Measurements from ENCODE around the gene ACOT12. TPM values are rescaled to one million over a fixed set of nuclear protein-coding genes. Genes with fewer than 3 reads are reported as not detected.

ACOT12 gene
- total and polyA plus RNA-seq, 2 donors (not counting 3 experiments of a cell fraction or from before 2014, with no cell fraction given) = not detected

- POLR2A ChIA-PET = no interaction called here
- Histone ChIP-seq H3K4me3 (replicated peaks in 1 of 3; ENCODE audit: insufficient read depth in 1 of 3, low read depth in 1 of 3, low read length in 3 of 3) (no peak overlapping the region), H3K9ac (replicated peaks; ENCODE audit: extremely low read depth, insufficient read depth, low read length) (no peak overlapping the region), H3K9me3 (replicated peaks; ENCODE audit: control insufficient read depth, insufficient read depth, low read length) (no peaks in the 10 kb centered on the region), H2AFZ (ENCODE audit: low read depth, low read length) (peak overlapping the region; percentile 27), H3K27ac (ENCODE audit: insufficient read depth, low read depth, low read length) (peak overlapping the region; percentile 13), H3K4me1 (ENCODE audit: control insufficient read depth, extremely low read depth, insufficient read depth, low read length) (peaks cover 33% of the 10 kb centered on the region), H3K36me3 (ENCODE audit: control insufficient read depth in 2 of 2, extremely low read depth in 1 of 2, insufficient read depth in 2 of 2, low read length in 2 of 2) (no peaks in the 10 kb centered on the region), H3K79me2 (ENCODE audit: control insufficient read depth, insufficient read depth, low read length) (no peaks in the 10 kb centered on the region), H4K20me1 (replicated peaks; ENCODE audit: control insufficient read depth, extremely low read depth, insufficient read depth, low read length) (no peaks in the 10 kb centered on the region), H3K9me1 (replicated peaks; ENCODE audit: control insufficient read depth, extremely low read depth, insufficient read depth, low read length) (no peaks in the 10 kb centered on the region), H3K27me3 (ENCODE audit: control insufficient read depth in 2 of 2, insufficient read depth in 2 of 2, low read length in 2 of 2) (no peaks in the 10 kb centered on the region), H3K4me2 (ENCODE audit: insufficient read depth, low read length) (peak overlapping the region; percentile 38)
- dilution Hi-C loops (cut with MboI; ENCODE audit: extremely low pct_ligation_motif_present, low sequenced_read_pairs) = no loop called here
- intact Hi-C loops (cut with micrococcal nuclease) = loop anchor here (5.0 to 10.0 kb wide), 2 partner anchors 411 to 838 kb away; no protein-coding TSS in a partner anchor
- BruUV-seq (replicated peaks) = no TSS peak
- FAIRE-seq (peak; percentile 75), DNase-seq (ENCODE audit: low read depth, low spot score) (peak; percentile 47)
- TF ChIP-seq JUN (IDR thresholded peaks at IDR 0.05; ENCODE audit: borderline replicate concordance, insufficient read depth, insufficient read length, low read depth) (no peak), GATA2 (IDR thresholded peaks at IDR 0.05; ENCODE audit: insufficient read depth, insufficient read length, low read depth, low read length) (peak; percentile 12), POLR2A (IDR thresholded peaks at IDR 0.05; ENCODE audit: low read depth, low read length) (no peak), CTCF (IDR thresholded peaks at IDR 0.05; ENCODE audit: extremely low read depth in 1 of 2, insufficient read depth in 1 of 2, low read depth in 1 of 2, low read length in 2 of 2) (no peak), POLR2AphosphoS5 (IDR thresholded peaks at IDR 0.05; ENCODE audit: insufficient read depth, low read depth, low read length) (no peak)
- CTCF ChIA-PET = interaction anchor here (0.7 to 6.6 kb wide), 25 partner anchors 10 to 852 kb away, joined by 3 to 83 read pairs (median 6); partner anchors contain the start of genes RPS23 and SSBP2
Measured at GRCh38 chr5:81426359-81427030, 32.6 kb upstream of the ACOT12 start.
